OCI-LY3 (cell line): ENCODE measurements around the gene SETBP1.

Experiments used
- H2AFZ ChIP-seq: fragments of 200-600, 300-600 bp; shearing (Covaris generic); 2 replicates; pipeline ENCODE4 v1.6.0; 2014; ENCODE audit warnings: antibody characterized with exemption, low read depth, low read length
- H3K27ac ChIP-seq: fragments of 200-600, 300-600 bp; sonication (generic); 2 replicates; pipeline ENCODE4 v1.5.1; 2014; ENCODE audit warnings: mild to moderate bottlenecking, low read length, moderate library complexity, mixed read lengths
- H3K27me3 ChIP-seq: fragments of 200-600, 300-600 bp; sonication (generic); 2 replicates; pipeline ENCODE4 v1.6.1; 2014; ENCODE audit warnings: low read depth, low read length, mixed read lengths
- H3K36me3 ChIP-seq: fragments of 200-600, 300-600 bp; sonication (generic); replicated peaks from 2 replicates; pipeline ENCODE3; 2014; ENCODE audit warnings: low read depth, low read length, mixed read lengths
- H3K4me1 ChIP-seq: fragments of 300-600, 200-600 bp; sonication (generic); 2 replicates; pipeline ENCODE4 v1.6.1; 2014; ENCODE audit warnings: low read length, mixed read lengths
- H3K4me2 ChIP-seq: fragments of 200-600, 300-600 bp; sonication (generic); 2 replicates; pipeline ENCODE4 v1.6.1; 2014; ENCODE audit warnings: low read length, mixed read lengths
- H3K4me3 ChIP-seq: fragments of 300-600, 200-600 bp; sonication (generic); 2 replicates; pipeline ENCODE4 v1.5.1; 2014; ENCODE audit warnings: antibody characterized with exemption, mild to moderate bottlenecking, low read length, moderate library complexity
- H3K79me2 ChIP-seq: fragments of 300-600, 200-600 bp; shearing (Covaris generic); 2 replicates; pipeline ENCODE4 v1.6.1; 2014; ENCODE audit warnings: mild to moderate bottlenecking, low read length, mixed read lengths
- H3K9ac ChIP-seq: fragments of 300-600, 200-600 bp; shearing (Covaris generic); 2 replicates; pipeline ENCODE4 v1.6.0; 2014; ENCODE audit warnings: mild to moderate bottlenecking, low read length, moderate library complexity
- H3K9me3 ChIP-seq: fragments of 200-600, 300-600 bp; shearing (Covaris generic); 2 replicates; pipeline ENCODE4 v1.6.1; 2014; ENCODE audit warnings: low read length, mixed read lengths; ENCODE audit not compliant: insufficient read depth
- H4K20me1 ChIP-seq: fragments of 200-600, 300-600 bp; sonication (generic); 2 replicates; pipeline ENCODE4 v1.6.1; 2016; ENCODE audit warnings: low read length, mixed read lengths; ENCODE audit not compliant: insufficient read depth
- CTCF ChIP-seq: fragments of 200-600, 300-600 bp; sonication (generic); IDR thresholded peaks from 2 replicates; pipeline ENCODE4 v1.5.1; 2014; ENCODE audit warnings: antibody characterized with exemption, low read length, low read depth
- EZH2phosphoT487 ChIP-seq: fragments of 200-600 bp; shearing (Covaris generic); IDR thresholded peaks from 2 replicates; pipeline ENCODE4 v1.6.1; 2018; ENCODE audit warnings: antibody characterized with exemption, mixed run types, low read depth

Gene SETBP1

GRCh38 chr18:44897816-44898215 lies 217.1 kb downstream of the SETBP1 start:
- peaks cover 7% of the 10 kb centered on the region for H3K4me1 ChIP-seq
- no peak overlapping the region for H3K4me2 ChIP-seq
- H2AFZ ChIP-seq, result no peak overlapping the region
- no peaks in the 10 kb centered on the region for H3K36me3 ChIP-seq
- no peaks in the 10 kb centered on the region for H3K79me2 ChIP-seq
- H3K4me3 ChIP-seq, result no peak overlapping the region
- H4K20me1 ChIP-seq, result no peaks in the 10 kb centered on the region
- no peak overlapping the region for H3K27ac ChIP-seq
- no peak for TF ChIP-seq CTCF
- no peak for TF ChIP-seq EZH2phosphoT487
- H3K9me3 ChIP-seq, result no peaks in the 10 kb centered on the region
- no peak overlapping the region for H3K9ac ChIP-seq
- H3K27me3 ChIP-seq, result no peaks in the 10 kb centered on the region

- H3K9ac ChIP-seq, result no peak overlapping the region
- TF ChIP-seq CTCF (no peak), EZH2phosphoT487 (no peak)
- no peak overlapping the region for H3K27ac ChIP-seq
- no peaks in the 10 kb centered on the region for H3K79me2 ChIP-seq
- H3K4me3 ChIP-seq, result no peak overlapping the region
- H3K36me3 ChIP-seq, result no peaks in the 10 kb centered on the region
- H4K20me1 ChIP-seq, result no peaks in the 10 kb centered on the region
- H3K4me1 ChIP-seq, result peaks cover 7% of the 10 kb centered on the region
- no peak overlapping the region for H2AFZ ChIP-seq
- no peaks in the 10 kb centered on the region for H3K27me3 ChIP-seq
- H3K4me2 ChIP-seq, result no peak overlapping the region
- no peaks in the 10 kb centered on the region for H3K9me3 ChIP-seq
These were observed 217.8 kb downstream of the SETBP1 start for GRCh38 chr18:44898498-44898897.

GRCh38 chr18:44899832-44900231 lies 219.1 kb downstream of the SETBP1 start:
- H3K4me2 ChIP-seq, result no peak overlapping the region
- H3K4me1 ChIP-seq, result peaks cover 7% of the 10 kb centered on the region
- no peak overlapping the region for H3K4me3 ChIP-seq
- H3K9ac ChIP-seq, result no peak overlapping the region
- no peak overlapping the region for H2AFZ ChIP-seq
- H3K27ac ChIP-seq, result no peak overlapping the region
- H3K27me3 ChIP-seq, result no peaks in the 10 kb centered on the region
- no peaks in the 10 kb centered on the region for H4K20me1 ChIP-seq
- H3K9me3 ChIP-seq, result no peaks in the 10 kb centered on the region
- TF ChIP-seq CTCF (peak; percentile 40), EZH2phosphoT487 (no peak)
- no peaks in the 10 kb centered on the region for H3K36me3 ChIP-seq
- no peaks in the 10 kb centered on the region for H3K79me2 ChIP-seq

GRCh38 chr18:44900627-44901026 lies 219.9 kb downstream of the SETBP1 start:
- 0 out of 2 replicates have a peak, but pooled peaks cover 3% of the 10 kb centered on the region for H3K4me1 ChIP-seq
- H3K4me3 ChIP-seq, result no peak overlapping the region
- no peak overlapping the region for H3K4me2 ChIP-seq
- H2AFZ ChIP-seq, result no peak overlapping the region
- no peaks in the 10 kb centered on the region for H3K9me3 ChIP-seq
- no peaks in the 10 kb centered on the region for H3K36me3 ChIP-seq
- H4K20me1 ChIP-seq, result no peaks in the 10 kb centered on the region
- TF ChIP-seq EZH2phosphoT487, result no peak
- no peak for TF ChIP-seq CTCF
- H3K27me3 ChIP-seq, result no peaks in the 10 kb centered on the region
- H3K79me2 ChIP-seq, result no peaks in the 10 kb centered on the region
- no peak overlapping the region for H3K9ac ChIP-seq
- H3K27ac ChIP-seq, result no peak overlapping the region
